Suprapubic skin (tissue), 4 donors: ENCODE results near the gene HIVEP3.

Experiments used
- CTCF ChIP-seq, 2 donors: fragments of 200-600 bp in 1 of 2; fragments of 450-650 bp in 1 of 2; sonication (generic) in 1 of 2; IDR thresholded peaks; one replicate each; pipeline ENCODE4 v1.5.1; 2016 to 2019; ENCODE audit warnings: antibody characterized with exemption in 2 of 2, mild to moderate bottlenecking in 1 of 2, moderate library complexity in 1 of 2
- POLR2A ChIP-seq, 2 donors: fragments of 450-650 bp; IDR thresholded peaks; one replicate each; pipeline ENCODE4 v1.6.1; 2017; ENCODE audit warnings: antibody characterized with exemption in 2 of 2, mild to moderate bottlenecking in 2 of 2, moderate library complexity in 2 of 2
- POLR2AphosphoS5 ChIP-seq, 3 donors: sonication (generic); formaldehyde crosslinking; IDR thresholded peaks; one replicate each; pipeline ENCODE4 v1.6.1; 2017; ENCODE audit warnings: antibody characterized with exemption in 3 of 3

- no peak for TF ChIP-seq POLR2A (IDR thresholded peaks at IDR 0.05)
- TF ChIP-seq CTCF (IDR thresholded peaks at IDR 0.05), result no peak
- no peak for TF ChIP-seq POLR2AphosphoS5 (IDR thresholded peaks at IDR 0.05)
Measured at GRCh38 chr1:41856151-41856943, 62.4 kb downstream of the HIVEP3 start.
